Stimulated activated CD8-positive, alpha-beta memory T cell treated with anti-CD3 and anti-CD28 coated beads, Interleukin-7, amount 100 ng/mL, for 24 hours (primary cell): Measurements from ENCODE around the gene NUFIP1.
"Not testable (repeated sequence)": the region's sequence is repeated elsewhere in the genome, so short reads cannot be mapped to it uniquely, and the experiment has no call there.

Experiments
- DNase-seq: peaks from one replicate; pipeline ENCODE4 v3.0.0-alpha.2; 2020; ENCODE audit warnings: low read depth

NUFIP1 gene

DNA sequence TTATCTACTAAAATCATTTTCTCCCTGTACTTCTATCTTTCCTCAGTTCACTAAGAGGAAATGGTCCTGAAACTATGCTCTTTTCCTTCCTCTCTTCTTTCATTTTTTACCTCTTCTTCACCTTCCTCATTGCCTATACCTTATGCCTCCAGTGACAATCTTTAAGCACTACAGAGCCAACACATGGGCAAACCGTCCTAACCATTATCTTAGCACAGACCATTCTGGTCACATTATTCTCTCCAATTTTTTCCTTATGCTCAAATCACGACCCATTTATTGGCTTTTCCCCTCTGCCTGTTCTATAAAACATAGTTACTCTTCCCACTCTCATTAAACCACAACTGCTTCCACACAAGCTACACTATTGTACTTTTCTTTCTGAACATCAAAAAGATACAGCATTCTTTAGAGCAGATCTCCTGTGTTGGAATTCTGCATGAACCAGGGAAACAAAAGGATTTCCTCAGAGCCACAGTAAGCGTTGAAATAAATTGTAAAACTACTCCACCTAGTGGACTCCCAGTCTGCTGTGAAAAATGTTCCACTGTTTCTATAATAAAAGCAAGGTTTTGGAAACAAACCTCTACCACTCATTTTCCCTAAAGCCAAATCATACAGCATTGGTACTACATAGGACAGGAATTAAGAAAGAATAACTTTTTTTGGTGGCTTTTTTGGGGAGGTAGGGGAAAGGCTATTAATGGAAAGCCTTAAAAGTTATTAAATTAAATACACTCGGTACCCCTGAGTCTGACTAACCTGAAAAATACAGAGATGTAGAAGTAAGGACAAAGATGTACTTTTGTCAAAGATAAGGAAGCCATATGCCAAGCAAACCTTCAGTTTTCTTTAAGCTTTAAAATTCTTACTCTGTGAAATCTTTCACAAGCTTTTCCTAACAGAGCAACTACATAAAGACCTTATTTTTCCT lies 19.5 kb downstream of the NUFIP1 start:
- no peak for DNase-seq

DNA sequence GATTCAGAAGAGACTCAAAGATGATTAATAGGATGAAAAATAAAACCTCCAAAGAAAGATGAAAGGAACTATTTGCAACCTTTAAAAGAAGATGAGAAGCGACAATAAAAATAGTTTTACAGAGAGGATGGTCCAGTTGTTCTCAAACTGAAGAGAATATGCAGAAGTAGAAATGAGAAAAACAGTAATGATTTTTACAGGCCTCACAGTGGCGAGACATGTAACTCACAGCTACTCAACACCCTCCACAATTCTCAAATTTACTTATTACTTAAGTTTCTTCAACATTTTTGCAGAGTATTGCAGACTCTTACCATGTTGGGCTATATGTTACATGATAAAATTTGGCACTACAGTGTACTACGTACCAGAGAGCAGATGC lies 20.8 kb downstream of the NUFIP1 start:
- no peak for DNase-seq

DNA sequence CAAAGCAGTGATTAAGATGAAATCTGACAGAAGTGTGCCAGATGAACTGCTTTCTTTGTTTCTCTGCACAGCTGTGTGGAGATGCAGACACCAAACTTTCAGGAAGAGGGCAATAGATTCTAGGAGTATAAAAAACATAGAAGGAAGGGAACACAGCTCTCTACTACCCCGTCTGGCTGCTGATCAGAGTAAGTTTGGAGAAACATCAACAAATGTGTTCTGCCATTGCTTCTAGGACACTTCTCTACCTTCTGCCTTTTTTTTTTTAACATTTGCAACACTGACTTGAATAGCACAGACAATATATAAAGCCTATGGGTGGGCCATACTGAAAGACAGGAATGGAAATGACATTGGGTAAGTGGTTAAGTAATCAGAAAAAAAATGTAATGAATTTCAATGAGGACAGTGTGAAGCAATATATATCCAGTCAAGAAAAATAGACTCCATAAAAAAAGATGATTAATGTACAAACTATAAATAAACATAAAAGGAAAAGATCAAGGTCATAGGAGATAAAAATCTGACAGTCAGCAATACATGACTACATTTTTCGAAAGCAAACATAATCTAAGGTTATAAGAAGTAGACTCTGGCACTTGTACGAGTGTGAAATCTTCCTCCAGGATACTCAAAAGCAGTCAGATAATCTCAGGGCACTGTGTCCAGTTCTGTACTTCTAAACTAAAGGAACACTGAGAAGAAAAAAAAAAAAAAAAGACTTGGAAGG lies 21.4 kb downstream of the NUFIP1 start:
- DNase-seq: no peak

DNA sequence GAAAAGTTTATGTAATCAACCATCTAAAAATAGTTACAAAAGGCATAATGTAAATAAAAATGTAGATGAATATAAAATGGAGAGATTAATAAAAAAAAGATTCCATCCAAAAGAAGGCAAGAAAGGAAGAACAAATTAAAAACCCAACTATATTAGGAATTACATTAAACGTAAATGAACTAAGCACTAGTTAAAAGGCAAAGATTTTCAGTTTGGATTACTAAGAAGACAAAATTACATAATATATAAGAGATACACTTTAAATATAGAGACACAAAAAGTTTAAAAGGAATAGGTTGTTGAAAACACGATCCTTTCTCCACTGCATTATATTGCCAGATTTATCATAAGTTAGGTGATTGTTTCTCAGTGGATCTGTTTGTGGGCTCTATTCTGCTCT lies 27.3 kb downstream of the NUFIP1 start:
- no peak for DNase-seq

DNA sequence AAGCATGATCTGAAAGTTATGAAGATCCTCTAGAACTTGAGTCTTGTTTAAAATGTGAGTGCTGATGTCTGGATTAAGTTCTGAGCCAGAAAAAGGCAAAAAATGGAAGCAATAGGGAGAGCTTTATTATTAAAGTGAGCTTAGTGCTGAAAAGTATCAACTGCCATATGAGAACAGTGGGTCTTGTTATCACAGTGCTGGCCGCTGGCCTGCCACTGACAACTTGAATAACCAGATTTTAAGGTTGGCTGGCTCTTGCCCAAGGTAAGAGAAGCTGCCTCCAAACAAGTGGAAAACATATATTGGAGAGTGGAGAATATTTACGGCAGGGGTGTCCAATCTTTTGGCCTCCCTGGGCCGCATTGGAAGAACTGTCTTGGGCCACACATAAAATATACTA lies 33.9 kb downstream of the NUFIP1 start:
- no peak for DNase-seq

DNA sequence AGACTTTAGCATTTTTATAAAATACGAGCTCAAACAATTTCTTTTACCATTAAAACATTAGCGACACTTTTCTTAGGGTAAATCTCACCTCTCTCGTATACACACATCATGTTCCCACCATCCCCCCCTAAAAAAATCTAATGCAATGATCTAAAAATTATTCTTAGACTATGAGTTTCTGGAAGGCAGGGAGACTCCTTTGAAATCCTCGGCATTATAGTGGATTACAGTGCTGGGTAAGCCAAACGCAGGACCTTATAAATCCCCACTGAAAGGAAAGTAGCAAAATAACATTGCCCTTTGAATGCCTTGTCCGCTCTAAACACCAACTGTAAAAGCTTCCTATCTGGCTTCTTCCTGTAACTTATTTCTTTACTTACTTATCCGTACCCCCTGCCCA lies 35.0 kb downstream of the NUFIP1 start:
- no peak for DNase-seq

DNA sequence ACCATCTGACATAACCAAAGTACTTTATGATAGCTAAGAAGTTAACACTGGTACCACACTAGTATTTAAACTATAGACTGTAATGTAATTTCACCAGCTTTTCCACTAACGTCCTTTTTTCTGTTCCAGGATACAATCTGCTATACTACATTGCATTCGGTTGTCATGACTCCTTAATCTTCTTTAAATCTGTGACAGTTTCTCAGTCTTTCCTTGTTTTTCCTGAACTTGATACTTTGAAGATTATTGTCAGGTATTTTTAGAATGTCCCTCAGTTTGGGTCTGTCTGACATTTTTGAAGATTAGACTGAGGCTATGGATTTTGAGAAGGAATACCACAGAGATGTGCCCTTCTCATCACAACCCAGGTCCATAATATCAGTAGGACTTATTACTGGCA lies 36.6 kb downstream of the NUFIP1 start:
- no peak for DNase-seq

DNA sequence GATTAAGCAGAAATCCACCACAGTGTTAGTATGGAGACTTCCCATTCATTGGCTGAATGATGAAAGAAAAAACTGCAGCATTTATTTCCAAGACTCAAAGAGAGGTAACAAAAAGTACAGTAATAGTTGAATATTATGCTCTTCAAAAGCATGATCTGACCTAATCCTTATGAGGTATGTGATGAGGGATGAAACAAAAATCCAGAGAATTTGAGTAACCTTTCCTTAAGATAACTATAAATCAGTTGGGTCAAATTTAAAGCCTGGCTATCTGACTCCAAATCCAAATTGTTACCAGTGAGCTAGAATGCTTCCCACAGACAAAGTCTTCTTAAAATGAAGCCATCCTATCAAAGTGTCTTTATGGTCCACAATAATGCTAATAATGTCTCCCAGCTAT lies 38.1 kb downstream of the NUFIP1 start:
- no peak for DNase-seq

DNA sequence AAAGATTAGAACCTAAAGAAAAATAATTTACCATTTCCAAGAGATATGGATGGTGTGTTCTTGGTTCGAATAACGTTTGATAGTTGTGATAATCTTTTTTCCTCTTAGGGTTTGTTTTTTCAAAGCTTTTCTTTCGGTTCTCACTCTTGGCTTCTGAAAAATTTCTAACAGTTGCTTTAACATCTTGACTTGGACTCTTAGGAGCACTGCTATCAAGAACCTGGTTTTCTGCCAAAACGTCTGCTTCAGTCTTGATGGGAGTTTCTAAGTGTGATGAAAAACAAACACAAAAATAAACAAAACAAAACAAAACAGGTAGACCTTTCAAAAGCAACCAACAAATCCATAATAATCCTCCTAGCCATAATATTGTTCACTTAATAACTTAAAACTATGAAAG lies 45.9 kb downstream of the NUFIP1 start:
- DNase-seq: not testable (repeated sequence)

DNA sequence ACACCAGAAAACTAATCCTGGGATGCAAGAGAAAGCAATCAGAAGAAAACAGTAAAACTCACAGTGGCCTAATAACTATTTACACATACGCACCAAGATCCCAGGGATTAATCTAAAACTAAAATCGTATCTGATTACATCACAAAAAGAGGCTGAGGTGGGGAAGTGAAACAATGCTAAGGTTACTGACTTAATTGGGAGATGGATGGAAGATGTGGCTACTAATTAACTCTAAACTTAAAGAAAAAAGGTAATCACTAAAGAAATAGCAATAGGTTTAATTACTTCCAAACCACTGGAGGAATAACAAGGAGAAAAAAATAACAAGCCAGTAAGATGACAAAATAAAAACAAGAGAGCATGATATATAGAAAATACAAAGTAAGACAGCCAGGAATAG lies 50.4 kb downstream of the NUFIP1 start:
- no peak for DNase-seq

DNA sequence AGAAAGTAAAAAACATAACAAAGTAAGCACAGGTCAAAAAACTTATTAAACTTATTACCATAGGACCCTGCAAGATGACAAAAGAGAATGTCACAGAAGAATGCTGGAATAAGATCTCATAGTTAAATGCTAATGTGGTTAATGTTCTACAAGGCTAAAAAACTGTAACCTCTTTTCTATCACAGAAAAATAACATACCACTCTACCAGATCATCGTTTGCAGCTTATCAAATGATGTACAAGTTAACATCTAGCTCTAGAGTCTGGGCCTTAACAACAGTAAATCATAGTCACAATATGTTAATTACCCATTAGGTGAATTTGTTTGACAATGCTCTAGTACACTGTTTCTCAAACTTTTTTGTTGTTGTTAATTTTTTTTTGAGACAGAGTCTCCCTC lies 53.0 kb downstream of the NUFIP1 start:
- no peak for DNase-seq

DNA sequence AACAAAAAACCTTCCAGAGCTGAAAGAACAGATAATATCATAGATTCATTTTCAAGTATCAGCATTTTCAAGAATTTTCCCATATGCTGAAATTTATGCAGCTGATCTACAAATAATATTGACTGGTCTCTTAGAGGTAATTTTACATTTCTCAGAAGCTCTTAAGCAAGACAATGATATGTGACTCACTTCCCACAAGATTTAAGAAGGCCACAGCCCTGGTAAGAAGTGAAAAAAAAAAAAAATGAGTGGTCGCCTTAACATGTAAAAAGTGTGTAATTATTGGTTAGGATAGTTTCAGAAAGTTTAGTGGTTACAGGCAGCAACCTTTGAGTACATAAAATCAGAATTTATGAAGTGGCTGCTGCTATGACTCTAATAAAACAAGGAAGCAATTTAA lies 54.5 kb downstream of the NUFIP1 start:
- DNase-seq: no peak

DNA sequence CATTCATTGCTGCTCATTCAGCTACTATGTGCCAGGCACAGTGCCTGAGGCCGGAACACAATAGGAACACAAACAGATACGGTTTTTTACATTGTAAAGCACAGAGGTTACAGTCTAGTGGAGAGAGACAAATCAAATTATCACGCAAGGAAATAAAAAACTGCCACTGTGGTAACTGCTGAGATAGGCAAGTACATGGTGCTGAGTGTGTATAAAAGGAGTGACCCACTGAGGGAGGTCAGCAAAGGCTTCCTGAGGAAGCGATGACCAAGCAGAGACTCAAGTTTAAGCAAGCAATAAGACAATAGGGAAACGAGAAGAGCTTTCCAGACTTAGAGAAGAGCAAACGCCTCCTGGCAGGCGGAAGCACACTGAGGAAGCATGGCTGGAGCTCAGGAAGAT lies 56.4 kb downstream of the NUFIP1 start:
- no peak for DNase-seq

DNA sequence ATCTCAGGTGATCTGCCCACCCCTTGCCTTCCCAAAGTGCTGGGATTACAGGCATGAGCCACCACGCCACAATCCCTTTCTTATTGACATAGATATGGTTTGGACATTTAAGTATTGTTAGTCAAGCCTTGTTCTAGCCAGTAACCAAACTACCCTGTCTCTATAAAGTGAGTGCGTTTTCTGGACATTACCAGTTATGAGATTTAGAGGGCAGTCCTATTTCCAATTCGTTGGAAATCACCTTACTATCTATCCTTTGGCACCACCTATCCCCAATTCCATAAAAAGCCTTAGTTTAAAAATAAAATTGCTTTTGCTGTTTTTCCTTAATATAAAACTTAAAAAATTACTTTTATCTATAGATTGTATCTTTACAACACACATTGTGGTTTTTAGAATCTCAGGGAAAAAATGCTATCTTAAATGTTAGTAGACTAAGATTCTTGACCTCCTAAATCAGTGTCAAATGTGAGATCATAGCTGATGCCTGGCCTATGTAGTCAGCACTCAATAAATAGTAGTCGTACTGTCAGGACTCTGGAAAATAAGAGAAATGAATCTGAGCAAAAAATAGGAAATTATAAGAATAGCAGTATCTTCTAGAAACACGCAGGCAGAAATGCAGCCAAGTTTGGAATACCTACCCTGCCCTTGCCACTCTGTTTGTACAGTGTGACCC lies 57.0 kb downstream of the NUFIP1 start:
- no peak for DNase-seq

DNA sequence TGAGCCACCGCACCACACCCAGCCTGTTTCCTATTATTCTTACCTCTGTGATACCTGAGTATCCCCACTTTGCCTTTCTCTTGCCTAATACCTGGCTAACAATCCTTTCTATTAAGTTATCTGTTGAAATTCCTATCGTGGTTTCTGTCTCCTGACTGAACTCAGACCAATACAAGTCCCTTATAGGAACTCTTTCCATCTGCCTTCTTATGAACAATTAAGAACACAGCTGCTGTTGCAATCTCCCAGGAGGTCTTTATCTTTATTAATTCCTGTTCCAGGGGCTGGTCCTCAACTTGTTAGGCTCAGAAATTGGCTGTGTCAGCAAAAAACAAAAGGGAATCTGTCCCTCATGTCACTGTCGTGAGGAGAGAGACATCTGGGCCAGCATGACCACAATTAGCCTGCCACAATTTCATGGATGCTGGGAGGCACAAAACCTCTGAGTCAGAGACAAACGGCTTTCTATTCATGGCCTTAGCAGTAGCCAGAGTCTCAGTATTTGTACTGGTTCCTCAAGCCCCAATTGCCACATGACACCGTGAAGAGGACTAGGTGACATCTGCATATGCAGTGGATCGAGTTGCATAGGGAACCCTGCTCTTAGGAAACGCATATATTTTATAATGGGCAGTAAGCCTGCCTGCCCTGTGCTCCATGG lies 58.2 kb downstream of the NUFIP1 start:
- DNase-seq: no peak

DNA sequence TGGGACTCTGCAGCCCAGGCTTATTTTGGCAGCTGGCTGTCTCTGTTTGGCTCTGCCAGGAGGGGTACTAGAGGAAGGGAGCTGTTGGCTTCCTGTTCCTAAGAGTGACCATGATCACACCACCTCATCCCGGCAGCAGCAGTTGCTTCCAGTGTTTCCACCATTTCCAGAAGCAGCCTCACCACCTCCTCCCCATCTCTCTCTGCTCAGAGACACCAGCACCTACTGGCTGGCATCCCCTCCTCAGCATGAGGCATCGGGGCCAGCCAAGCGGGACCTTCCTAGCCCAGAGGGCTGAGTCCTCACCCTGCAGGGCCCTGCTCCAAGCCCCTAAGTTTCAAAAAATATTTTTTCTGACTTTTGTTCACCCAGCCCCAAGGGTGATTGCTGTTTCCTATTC lies 59.0 kb downstream of the NUFIP1 start:
- DNase-seq: no peak

DNA sequence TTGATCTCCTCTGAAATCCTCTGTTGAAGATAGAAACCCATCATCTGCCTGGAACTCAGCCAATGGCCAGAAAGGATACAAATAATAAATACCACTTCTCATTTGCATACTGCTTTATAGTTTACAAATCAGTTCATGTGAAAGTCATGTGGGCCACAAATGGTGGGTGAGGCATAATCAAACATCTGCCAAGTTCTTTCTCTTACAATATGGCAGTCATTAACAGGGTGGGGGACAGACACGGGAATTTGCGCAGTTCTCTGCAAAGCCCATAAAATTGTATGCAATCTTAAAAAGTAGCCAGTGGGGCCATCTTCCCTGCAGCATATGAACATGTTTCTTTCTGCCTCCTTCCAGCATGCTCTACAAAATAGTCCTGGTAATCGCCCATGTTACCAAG lies 59.6 kb downstream of the NUFIP1 start:
- no peak for DNase-seq

DNA sequence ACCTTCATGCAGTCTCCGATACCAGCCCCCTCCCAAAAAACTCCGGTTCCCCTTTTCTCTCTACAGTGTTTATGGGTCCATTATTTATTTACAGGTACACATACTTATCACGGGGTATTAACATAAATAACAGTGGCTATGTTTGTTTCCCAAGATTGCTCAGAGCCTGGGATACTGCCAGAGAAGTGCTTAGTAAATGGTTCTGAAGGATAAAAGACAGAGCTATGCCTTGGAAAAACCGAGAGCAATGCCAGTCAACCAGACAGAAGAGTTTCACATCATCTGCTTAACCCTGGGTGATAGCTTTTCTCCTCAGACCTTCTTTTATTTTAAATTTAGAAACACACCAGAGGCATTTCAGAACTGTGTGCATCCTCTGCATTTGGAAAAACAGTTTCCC lies 61.3 kb downstream of the NUFIP1 start:
- no peak for DNase-seq

DNA sequence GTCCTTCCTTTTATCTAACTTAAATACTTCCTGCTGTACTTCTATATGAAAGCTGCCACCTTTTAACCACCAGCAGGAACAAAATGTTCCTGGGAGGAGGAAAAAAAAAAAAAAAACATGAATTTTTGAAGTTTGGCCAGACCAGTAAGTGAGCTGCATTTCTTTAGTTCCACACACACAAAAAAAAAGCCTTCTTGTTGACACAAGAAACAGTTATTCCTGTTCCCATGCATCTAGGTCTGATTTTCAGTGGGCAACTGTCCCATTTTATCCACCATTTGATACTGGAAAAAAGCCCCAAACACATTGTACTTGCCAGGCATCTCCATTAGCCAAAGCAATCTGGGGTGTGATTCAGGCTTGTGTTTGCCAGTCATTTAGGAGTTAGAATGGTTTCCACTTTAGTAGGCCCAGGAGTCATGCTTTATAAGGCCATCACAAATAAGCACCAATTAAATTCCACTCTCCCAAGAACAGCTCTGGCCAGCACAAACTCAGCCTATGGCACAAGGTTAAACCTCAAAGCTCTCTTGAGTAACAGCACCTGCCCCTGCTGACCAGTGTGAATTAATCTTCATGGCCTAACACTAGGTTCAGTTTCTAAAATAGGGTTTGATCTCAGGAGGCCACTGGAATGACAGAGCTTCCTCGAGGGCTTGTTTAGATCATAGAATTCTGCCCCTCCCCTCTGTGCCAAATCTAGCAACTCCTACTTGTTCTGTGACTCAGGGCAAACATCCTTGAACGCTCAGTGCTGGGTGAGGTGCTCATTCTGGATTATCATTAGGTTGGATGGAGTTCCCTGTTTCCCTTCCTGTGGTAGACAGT lies 67.1 kb downstream of the NUFIP1 start:
- no peak for DNase-seq

DNA sequence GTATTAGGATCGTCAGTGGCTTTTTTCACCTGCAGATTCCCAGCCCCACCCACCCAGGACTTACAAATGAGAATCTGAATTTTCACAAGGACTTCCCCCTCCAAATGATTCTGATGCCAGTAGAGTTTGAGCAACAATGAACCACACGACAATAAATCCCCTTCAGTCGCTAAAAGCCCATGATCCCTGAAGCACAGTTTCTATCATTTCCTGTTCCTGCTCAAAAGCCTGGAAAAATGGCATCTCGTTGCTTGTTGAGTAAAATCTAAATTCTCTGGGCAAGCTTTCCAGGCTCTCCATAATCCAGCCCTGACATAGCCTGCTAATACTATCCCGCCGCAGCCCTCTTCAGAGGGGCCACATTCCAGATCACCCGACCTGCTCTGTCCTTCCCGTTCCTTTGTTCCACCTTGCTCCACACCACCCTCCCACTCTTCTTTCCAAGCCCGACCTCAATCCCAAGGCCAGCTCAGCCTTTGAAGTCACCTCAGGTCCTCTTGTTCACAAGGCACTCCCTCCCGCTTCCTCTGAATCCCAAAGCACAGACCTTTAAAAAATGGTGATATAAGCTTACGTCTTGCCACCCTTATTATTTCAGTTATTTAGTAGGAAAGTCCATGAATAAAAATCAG lies 67.9 kb downstream of the NUFIP1 start:
- no peak for DNase-seq

DNA sequence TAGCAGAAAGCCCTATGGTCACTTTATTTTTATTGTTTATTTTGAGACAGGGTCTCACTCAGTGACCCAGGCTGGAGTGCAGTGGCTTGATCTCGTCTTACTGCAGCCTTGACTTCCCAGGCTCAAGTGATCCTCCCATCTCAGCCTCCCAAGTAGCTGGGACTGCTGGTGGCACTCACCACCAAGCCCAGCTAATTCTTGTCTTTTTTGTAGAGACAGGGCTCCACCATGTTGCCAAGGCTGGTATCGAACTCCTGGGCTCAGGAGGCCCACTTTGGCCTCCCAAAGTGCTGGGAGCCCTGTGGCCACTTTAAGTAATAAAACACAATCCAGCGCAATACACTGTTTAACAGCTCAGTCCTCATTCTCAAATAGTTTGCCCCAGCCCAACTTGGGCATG lies 69.3 kb downstream of the NUFIP1 start:
- no peak for DNase-seq
